Keratinocyte (primary cell): ENCODE data around the gene NPAS3. TPM values are rescaled to one million over a fixed set of nuclear protein-coding genes. Genes with fewer than 3 reads are reported as not detected.

Source experiments
- DNase-seq: peaks from one replicate; pipeline ENCODE4 v3.0.0-alpha.2; 2011; ENCODE audit warnings: low read depth, missing footprints, low spot score
- FAIRE-seq: peaks from 2 replicates; lab custom pipeline; 2011; peaks lifted over from hg19 to GRCh38; lab: Jason Lieb, UNC
- H2AFZ ChIP-seq: 2 replicates; pipeline ENCODE4 v1.6.0; 2012; ENCODE audit warnings: low read length, control low read depth, inconsistent platforms; ENCODE audit not compliant: control insufficient read depth
- H3K27ac ChIP-seq: 2 replicates; pipeline ENCODE4 v1.5.1; 2011; ENCODE audit warnings: low read length; ENCODE audit not compliant: control insufficient read depth, insufficient read depth
- H3K27me3 ChIP-seq: 3 replicates; pipeline ENCODE4 v1.6.0; 2011; ENCODE audit warnings: low read length; ENCODE audit not compliant: control insufficient read depth, insufficient read depth; ENCODE audit errors: extremely low read depth
- H3K36me3 ChIP-seq, 2 experiments: 2 replicates in 1 of 2; 3 replicates in 1 of 2; pipeline ENCODE4 v1.5.1; 2011; ENCODE audit warnings: low read length in 2 of 2, mild to moderate bottlenecking in 1 of 2; ENCODE audit not compliant: control insufficient read depth in 2 of 2, insufficient read depth in 2 of 2; ENCODE audit errors: extremely low read depth in 1 of 2
- H3K4me1 ChIP-seq: 3 replicates; pipeline ENCODE4 v1.5.1; 2011; ENCODE audit warnings: low read length; ENCODE audit not compliant: control insufficient read depth, insufficient read depth; ENCODE audit errors: extremely low read depth
- H3K4me2 ChIP-seq: 3 replicates; pipeline ENCODE4 v1.6.0; 2011; ENCODE audit warnings: low read depth, low read length; ENCODE audit not compliant: control insufficient read depth, insufficient read depth; ENCODE audit errors: extremely low read depth
- H3K4me3 ChIP-seq, 3 experiments: fragments of 200-600 bp in 1 of 3; sonication (generic) in 1 of 3; 2 replicates in 2 of 3; 3 replicates in 1 of 3; pipeline ENCODE4 v1.5.1; 2011 to 2016; ENCODE audit warnings: low read length in 3 of 3, mild to moderate bottlenecking in 3 of 3, control low read depth in 2 of 3, inconsistent platforms in 1 of 3, low read depth in 1 of 3, mixed read lengths in 1 of 3, mixed run types in 1 of 3, moderate library complexity in 1 of 3; ENCODE audit not compliant: control insufficient read depth in 2 of 3, insufficient read depth in 2 of 3; ENCODE audit errors: extremely low read depth in 1 of 3
- H3K79me2 ChIP-seq: 2 replicates; pipeline ENCODE4 v1.6.0; 2012; ENCODE audit warnings: low read length; ENCODE audit not compliant: control insufficient read depth, insufficient read depth
- H3K9ac ChIP-seq: 3 replicates; pipeline ENCODE4 v1.6.0; 2011; ENCODE audit warnings: low read length; ENCODE audit not compliant: control insufficient read depth, insufficient read depth; ENCODE audit errors: extremely low read depth
- H3K9me1 ChIP-seq: 3 replicates; pipeline ENCODE4 v1.6.0; 2011; ENCODE audit warnings: low read length; ENCODE audit not compliant: control insufficient read depth, insufficient read depth; ENCODE audit errors: extremely low read depth
- H3K9me3 ChIP-seq: 2 replicates; pipeline ENCODE4 v1.5.1; 2012; ENCODE audit warnings: low read depth, low read length; ENCODE audit not compliant: control insufficient read depth
- H4K20me1 ChIP-seq: 3 replicates; pipeline ENCODE4 v1.6.0; 2011; ENCODE audit warnings: low read length; ENCODE audit not compliant: control insufficient read depth, insufficient read depth; ENCODE audit errors: extremely low read depth
- EZH2 ChIP-seq: IDR thresholded peaks from one replicate; pipeline ENCODE4 v1.6.1; 2012; ENCODE audit warnings: inconsistent platforms, mild to moderate bottlenecking, low read length, moderate library complexity
- dilution Hi-C: fragments of 300-500 bp; cut with MboI; formaldehyde crosslinking; loops from one replicate; pipeline ENCODE4 v1.7.0; 2020; ENCODE audit warnings: low sequenced_read_pairs; ENCODE audit not compliant: extremely low pct_ligation_motif_present
- polyA plus RNA-seq, 5 experiments: library from polyadenylated mRNA; depleted of rRNA in 3 of 5; stranded (reverse) in 3 of 5; stranded (forward) in 1 of 5; unstranded in 1 of 5; fragments of >200 nt; gene quantifications; 1 replicate in 1 of 5; 2 replicates in 3 of 5; 3 replicates in 1 of 5; pipeline versions ENCODE4 v1.2.1 to v1.2.3, GENCODE V29; 2011 to 2012; ENCODE audit warnings: missing spikeins in 2 of 5, low read depth in 1 of 5, low replicate concordance in 1 of 5
- TF ChIP-seq, protein P1 (sequence below), 3 experiments: IDR thresholded peaks in 1 of 3; conservative IDR thresholded peaks in 1 of 3; optimal IDR thresholded peaks in 1 of 3; 2 replicates in 2 of 3; 3 replicates in 1 of 3; pipeline versions ENCODE3 to v1.5.1; 2011; ENCODE audit warnings: low read length in 3 of 3, mild to moderate bottlenecking in 3 of 3, moderate library complexity in 2 of 3, control low read depth in 1 of 3, inconsistent platforms in 1 of 3; ENCODE audit not compliant: insufficient read depth in 2 of 3; ENCODE audit errors: extremely low read depth in 1 of 3

Gene NPAS3
- polyA plus RNA-seq, 1 donor (not counting 4 experiments of a cell fraction or from before 2014, with no cell fraction given) = 0.07 TPM

DNA sequence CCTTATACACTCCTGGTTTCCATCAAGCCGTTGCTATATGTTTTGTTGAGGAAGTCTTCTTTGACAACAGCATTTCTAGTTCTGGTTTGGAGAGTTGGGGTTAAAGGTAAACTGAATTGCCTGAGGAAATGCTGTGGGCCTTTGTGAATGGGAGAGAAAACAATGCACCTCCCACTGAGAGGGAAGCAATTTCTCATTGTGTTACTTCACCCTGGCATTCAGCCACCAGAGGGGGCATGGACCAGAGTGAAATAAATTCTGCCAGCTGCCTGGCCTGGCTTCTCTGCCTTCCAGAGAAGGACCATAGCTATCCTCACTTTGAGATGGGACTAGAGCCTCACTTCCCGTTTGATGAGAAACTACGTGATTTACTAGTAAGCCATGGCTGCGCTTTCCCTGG is 536.9 kb downstream of the NPAS3 start:
- FAIRE-seq (no peak), DNase-seq (no peak)
- no peak overlapping the region for H3K9ac ChIP-seq

DNA sequence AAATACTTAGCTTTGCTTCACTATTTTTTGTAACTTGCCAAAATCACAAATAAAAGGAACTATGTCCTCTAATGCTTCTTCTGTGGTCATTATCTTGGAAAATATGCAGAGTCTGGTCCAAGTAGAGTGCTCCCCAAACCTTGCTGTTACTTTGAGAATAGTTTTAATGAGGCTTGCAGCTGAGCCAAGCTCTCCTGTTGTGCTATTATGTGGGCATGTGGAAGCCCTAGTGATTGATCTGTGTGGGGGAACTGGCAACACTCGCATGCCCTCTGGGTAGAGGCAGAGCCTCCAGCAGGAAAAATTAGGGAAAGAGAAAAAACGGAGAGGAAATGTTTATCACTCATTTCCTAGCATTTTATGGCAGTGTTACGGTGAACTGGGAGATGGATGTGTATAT is 539.1 kb downstream of the NPAS3 start:
- H4K20me1 ChIP-seq = no peaks in the 10 kb centered on the region
- H3K36me3 ChIP-seq = no peaks in the 10 kb centered on the region
- H2AFZ ChIP-seq = no peak overlapping the region
- no peak for FAIRE-seq
- H3K79me2 ChIP-seq = no peaks in the 10 kb centered on the region
- dilution Hi-C loops = no loop called here
- no peak overlapping the region for H3K4me3 ChIP-seq
- H3K9me1 ChIP-seq = no peaks in the 10 kb centered on the region
- no peaks in the 10 kb centered on the region for H3K9me3 ChIP-seq
- no peaks in the 10 kb centered on the region for H3K27me3 ChIP-seq
- TF ChIP-seq EZH2 = no peak
- TF ChIP-seq, protein P1, sequence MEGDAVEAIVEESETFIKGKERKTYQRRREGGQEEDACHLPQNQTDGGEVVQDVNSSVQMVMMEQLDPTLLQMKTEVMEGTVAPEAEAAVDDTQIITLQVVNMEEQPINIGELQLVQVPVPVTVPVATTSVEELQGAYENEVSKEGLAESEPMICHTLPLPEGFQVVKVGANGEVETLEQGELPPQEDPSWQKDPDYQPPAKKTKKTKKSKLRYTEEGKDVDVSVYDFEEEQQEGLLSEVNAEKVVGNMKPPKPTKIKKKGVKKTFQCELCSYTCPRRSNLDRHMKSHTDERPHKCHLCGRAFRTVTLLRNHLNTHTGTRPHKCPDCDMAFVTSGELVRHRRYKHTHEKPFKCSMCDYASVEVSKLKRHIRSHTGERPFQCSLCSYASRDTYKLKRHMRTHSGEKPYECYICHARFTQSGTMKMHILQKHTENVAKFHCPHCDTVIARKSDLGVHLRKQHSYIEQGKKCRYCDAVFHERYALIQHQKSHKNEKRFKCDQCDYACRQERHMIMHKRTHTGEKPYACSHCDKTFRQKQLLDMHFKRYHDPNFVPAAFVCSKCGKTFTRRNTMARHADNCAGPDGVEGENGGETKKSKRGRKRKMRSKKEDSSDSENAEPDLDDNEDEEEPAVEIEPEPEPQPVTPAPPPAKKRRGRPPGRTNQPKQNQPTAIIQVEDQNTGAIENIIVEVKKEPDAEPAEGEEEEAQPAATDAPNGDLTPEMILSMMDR (optimal IDR thresholded peaks at IDR 0.05 in 1 of 3, IDR thresholded peaks at IDR 0.05 in 1 of 3, conservative IDR thresholded peaks at IDR 0.05 in 1 of 3; ENCODE audit: extremely low read depth in 1 of 3, insufficient read depth in 2 of 3, low read length in 3 of 3) = no peak
- no peak overlapping the region for H3K4me2 ChIP-seq
- no peak overlapping the region for H3K27ac ChIP-seq
- no peaks in the 10 kb centered on the region for H3K4me1 ChIP-seq
- H3K9ac ChIP-seq = no peak overlapping the region
- no peak for DNase-seq

More for the DNA sequence above, 536.9 kb downstream of the NPAS3 start:
- H3K4me1 ChIP-seq = no peaks in the 10 kb centered on the region
- dilution Hi-C loops = no loop called here
- H2AFZ ChIP-seq = no peak overlapping the region
- H3K4me3 ChIP-seq = no peak overlapping the region
- no peaks in the 10 kb centered on the region for H3K9me1 ChIP-seq
- H3K27ac ChIP-seq = no peak overlapping the region
- no peaks in the 10 kb centered on the region for H3K79me2 ChIP-seq
- H3K36me3 ChIP-seq = no peaks in the 10 kb centered on the region
- H3K27me3 ChIP-seq = no peaks in the 10 kb centered on the region
- no peaks in the 10 kb centered on the region for H4K20me1 ChIP-seq
- H3K4me2 ChIP-seq = no peak overlapping the region
- H3K9me3 ChIP-seq = no peaks in the 10 kb centered on the region
- no peak for TF ChIP-seq EZH2
- TF ChIP-seq, protein P1 (optimal IDR thresholded peaks at IDR 0.05 in 1 of 3, IDR thresholded peaks at IDR 0.05 in 1 of 3, conservative IDR thresholded peaks at IDR 0.05 in 1 of 3; ENCODE audit: extremely low read depth in 1 of 3, insufficient read depth in 2 of 3, low read length in 3 of 3) = peak; percentile 41 to 65 (median 50)
